ELF-1 (cell line): Measurements from ENCODE around the gene ELP2.

Experiments
- DNase-seq: peaks from one replicate; pipeline ENCODE4 v3.0.0-alpha.2; 2016; ENCODE audit warnings: low read depth, low spot score

Gene ELP2

GRCh38 chr18:36126668-36127067, 3.0 kb upstream of the ELP2 start:
- DNase-seq, result no peak

- peak; percentile 11 for DNase-seq
Observed at GRCh38 chr18:36127836-36128529, 1.7 kb upstream of the ELP2 start.

- DNase-seq, result peak; percentile 30
Observed at GRCh38 chr18:36128530-36128870, 1.2 kb upstream of the ELP2 start.

- no peak for DNase-seq
Observed at GRCh38 chr18:36128907-36129299, 796 bp upstream of the ELP2 start.

- no peak for DNase-seq
Observed at GRCh38 chr18:36130039-36130831, 536 bp downstream of the ELP2 start.

- peak; percentile 11 for DNase-seq
Observed at GRCh38 chr18:36130883-36131653, 1.4 kb downstream of the ELP2 start.

- DNase-seq, result no peak
Observed at GRCh38 chr18:36131692-36132483, 2.2 kb downstream of the ELP2 start.

- peak; percentile 4 for DNase-seq
Observed at GRCh38 chr18:36132756-36133155, 3.1 kb downstream of the ELP2 start.

- no peak for DNase-seq
Observed at GRCh38 chr18:36135264-36135663, 5.6 kb downstream of the ELP2 start.

- peak; percentile 3 for DNase-seq
Observed at GRCh38 chr18:36139245-36139644, 9.5 kb downstream of the ELP2 start.

GRCh38 chr18:36141576-36141975, 11.9 kb downstream of the ELP2 start:
- no peak for DNase-seq

- DNase-seq, result no peak
Observed at GRCh38 chr18:36142751-36143150, 13.1 kb downstream of the ELP2 start.

GRCh38 chr18:36143391-36143790, 13.7 kb downstream of the ELP2 start:
- DNase-seq, result no peak

- no peak for DNase-seq
Observed at GRCh38 chr18:36149514-36150289, 20.0 kb downstream of the ELP2 start.

GRCh38 chr18:36152781-36153180, 23.1 kb downstream of the ELP2 start:
- DNase-seq, result no peak

GRCh38 chr18:36153203-36153602, 23.5 kb downstream of the ELP2 start:
- DNase-seq, result no peak

GRCh38 chr18:36153771-36154170, 24.1 kb downstream of the ELP2 start:
- no peak for DNase-seq

- DNase-seq, result no peak
Observed at GRCh38 chr18:36155851-36156757, 26.4 kb downstream of the ELP2 start.

GRCh38 chr18:36157441-36157840, 27.7 kb downstream of the ELP2 start:
- DNase-seq, result no peak
